GM19397 (cell line): ENCODE results near the gene LRRFIP2.
"Not testable (repeated sequence)": the region's sequence is repeated elsewhere in the genome, so short reads cannot be mapped to it uniquely, and the experiment has no call there.

Experiments
- ATAC-seq: cut with Tn5 transposase; IDR thresholded peaks from one replicate; pipeline ENCODE4 v1.9.1; 2021; ENCODE audit warnings: mild to moderate bottlenecking, moderate library complexity; ENCODE audit not compliant: unreplicated experiment

Gene LRRFIP2

GRCh38 chr3:37145611-37146010 lies 28.8 kb downstream of the LRRFIP2 start:
- no peak for ATAC-seq

DNA sequence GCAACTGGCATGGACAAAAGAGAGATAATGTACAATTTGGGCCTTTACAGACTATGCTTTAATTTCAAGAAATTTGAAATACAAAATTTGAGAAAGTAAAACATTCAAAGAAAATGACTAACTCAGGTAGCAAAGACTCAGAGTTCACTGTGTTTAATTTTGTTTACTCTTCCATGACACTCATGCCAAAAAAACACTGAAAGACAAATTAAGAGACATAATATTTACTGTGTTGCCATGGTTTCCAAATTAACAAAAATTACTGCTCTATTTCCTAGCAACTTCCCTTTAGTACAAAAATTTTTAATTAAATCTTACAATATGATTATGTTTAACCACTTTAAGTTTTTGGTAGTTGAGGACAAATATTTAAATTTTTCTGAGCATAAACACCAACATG lies 29.6 kb downstream of the LRRFIP2 start:
- no peak for ATAC-seq

DNA sequence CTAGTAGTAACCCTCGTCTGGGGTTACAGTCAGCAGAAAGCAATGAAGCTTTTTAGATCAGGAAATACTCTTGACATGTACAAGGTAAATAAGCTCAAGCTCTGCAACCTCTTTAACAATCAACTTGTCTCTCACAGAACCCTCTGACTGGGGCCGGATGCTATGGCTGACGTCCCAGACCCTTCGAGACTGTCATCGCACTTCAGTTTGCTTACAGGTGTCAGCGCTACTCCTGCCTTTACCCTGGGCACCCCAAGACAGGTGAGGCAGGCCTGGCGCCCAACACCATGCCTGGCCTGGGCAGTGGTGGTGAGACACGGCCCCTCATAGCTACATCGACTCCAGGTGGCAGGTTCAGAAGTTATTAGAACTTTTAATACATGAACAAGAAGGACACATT lies 30.6 kb downstream of the LRRFIP2 start:
- no peak for ATAC-seq

GRCh38 chr3:37141676-37142075 lies 32.7 kb downstream of the LRRFIP2 start:
- ATAC-seq: no peak

DNA sequence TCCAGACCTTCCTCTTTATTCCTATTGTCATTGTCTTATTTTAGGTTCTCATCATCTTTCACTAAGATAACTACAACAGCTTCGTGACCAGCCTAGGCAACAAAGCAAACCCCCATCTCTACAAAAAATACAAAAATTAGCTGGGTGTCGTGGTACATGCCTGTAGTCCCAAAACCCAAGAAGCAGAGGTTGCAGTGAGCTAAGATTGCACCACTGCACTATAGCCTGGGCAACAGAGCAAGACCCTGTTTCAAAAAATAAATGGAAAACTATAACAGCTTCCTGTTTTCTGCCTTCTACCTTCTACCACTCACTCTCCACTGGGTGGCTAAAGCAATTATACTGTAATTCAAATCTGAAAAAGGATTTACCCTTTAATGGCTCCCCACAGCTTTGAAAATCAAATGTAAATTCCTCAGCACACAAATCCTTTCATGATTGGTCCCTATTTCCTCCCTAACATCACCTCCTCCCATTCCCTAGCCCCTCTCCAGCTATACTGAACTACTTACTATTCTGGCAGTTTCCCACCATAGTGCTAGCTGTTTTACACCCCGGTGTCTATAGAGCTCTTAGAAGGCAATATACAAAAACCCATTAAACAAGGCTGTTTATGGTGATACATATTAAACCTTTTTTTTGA lies 33.4 kb downstream of the LRRFIP2 start:
- ATAC-seq: no peak

GRCh38 chr3:37139567-37140052 lies 34.8 kb downstream of the LRRFIP2 start:
- ATAC-seq: no peak

DNA sequence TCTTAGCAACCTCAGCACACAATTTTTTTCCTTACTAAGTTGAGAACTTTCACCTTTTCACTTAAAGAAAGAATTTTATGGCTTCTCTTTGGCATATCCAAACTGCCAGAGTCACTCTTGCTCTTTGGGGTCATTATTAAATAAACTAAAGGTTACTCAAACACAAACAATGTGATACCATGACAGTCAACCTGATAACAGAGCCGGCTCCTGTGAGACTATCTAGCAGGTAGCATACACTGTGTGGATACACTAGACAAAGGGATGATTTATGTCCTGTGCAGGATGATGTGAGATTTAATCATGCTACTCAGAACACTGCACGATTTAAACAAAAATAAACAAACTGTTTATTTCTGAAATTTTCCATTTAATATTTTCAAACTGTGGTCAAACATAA lies 35.6 kb downstream of the LRRFIP2 start:
- no peak for ATAC-seq

DNA sequence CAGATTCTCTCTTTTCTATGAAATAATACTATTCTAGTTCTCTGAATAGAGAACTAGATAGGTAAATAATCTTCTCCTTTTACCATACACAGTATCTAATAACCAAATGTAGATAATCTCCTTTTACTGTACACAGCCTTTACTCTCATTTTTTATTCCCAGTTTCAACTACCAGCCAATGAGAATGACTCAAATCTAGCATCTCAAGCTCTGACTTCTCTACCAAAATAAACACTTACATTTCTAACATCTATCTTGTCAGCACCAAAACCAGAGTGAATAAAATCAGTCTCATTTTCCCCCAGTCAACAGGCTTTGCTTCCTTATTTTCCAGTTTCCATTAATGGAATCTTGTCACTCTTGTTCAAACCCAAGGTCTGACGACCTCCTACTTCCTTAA lies 36.9 kb downstream of the LRRFIP2 start:
- no peak for ATAC-seq

DNA sequence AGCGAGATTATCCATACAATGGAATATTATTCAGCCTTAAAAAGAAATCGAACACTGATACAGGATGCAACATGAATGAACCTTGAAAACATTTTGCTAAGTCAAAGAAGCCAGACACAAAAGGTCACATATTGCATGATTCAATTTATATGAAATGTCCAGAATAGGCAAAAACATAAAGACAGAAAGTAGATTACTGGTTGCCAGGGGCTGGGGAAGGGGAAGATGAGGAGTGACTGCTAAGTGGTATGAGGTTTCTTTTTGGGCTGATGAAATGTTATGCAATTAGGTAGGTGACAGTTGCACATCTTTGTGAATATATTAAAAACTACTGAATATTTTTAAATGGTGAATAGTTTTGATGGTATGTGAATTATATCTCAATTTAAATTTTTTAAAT lies 38.3 kb downstream of the LRRFIP2 start:
- no peak for ATAC-seq

GRCh38 chr3:37135561-37135960 lies 38.8 kb downstream of the LRRFIP2 start:
- no peak for ATAC-seq

DNA sequence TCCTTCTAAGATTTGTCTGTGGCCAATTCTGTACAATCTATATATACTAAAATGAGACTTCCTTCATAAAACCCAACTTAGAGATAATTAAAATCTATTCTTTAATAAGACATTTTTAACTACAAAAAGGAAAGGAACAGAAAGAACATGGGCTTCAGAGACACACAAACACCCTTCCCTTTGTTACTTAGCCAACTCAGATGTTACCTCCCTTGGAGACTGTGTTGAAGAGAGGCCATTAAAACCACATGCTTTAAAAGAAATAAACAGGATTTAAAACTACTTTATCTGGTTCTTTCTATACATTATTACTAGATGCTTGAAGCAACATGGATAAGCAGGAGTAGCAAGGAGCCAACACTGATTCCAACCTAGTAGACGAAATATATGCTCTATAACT lies 42.0 kb downstream of the LRRFIP2 start:
- ATAC-seq: no peak

DNA sequence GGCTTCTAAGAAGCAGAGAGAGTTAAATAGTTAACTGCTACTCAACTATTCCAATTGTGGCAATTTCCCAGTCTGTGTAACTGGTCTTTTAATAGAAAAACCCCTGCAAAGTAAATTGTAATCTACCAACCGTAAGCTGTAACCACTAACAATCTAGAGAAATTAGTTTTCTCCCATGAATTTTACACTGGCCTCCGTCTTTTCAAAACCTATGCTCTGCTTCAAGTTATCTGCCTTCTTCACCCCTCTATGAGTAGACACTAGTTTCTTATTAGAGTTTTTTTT lies 42.6 kb downstream of the LRRFIP2 start:
- ATAC-seq: no peak

- ATAC-seq: no peak
These were observed 43.2 kb downstream of the LRRFIP2 start for GRCh38 chr3:37130984-37131859.

- ATAC-seq: no peak
These were observed 43.9 kb downstream of the LRRFIP2 start for GRCh38 chr3:37130448-37130847.

- no peak for ATAC-seq
These were observed 44.5 kb downstream of the LRRFIP2 start for GRCh38 chr3:37129871-37130270.

GRCh38 chr3:37127340-37127739 lies 47.0 kb downstream of the LRRFIP2 start:
- no peak for ATAC-seq

GRCh38 chr3:37126856-37127255 lies 47.5 kb downstream of the LRRFIP2 start:
- no peak for ATAC-seq

- no peak for ATAC-seq
These were observed 48.9 kb downstream of the LRRFIP2 start for GRCh38 chr3:37125195-37126073.

- no peak for ATAC-seq
These were observed 49.9 kb downstream of the LRRFIP2 start for GRCh38 chr3:37124435-37124834.

DNA sequence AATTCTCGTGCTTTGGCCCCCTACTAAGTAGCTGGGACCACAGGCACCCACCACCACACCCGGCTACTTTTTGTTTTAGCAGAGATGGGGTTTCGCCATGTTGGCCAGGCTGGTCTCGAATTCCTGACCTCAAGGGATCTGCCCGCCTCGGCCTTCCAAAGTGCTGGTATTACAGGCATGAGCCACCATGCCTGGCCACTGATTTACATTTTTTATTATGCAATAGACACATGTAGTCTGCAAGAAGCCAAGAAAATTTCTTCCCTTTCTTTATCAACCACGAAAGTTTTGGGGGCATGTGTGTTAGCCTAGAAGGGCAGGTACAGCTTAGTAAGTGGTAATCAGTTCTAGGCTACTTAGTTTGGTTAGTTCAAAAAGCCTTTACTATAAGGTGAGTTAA lies 51.1 kb downstream of the LRRFIP2 start:
- ATAC-seq: no peak

GRCh38 chr3:37122069-37122468 lies 52.3 kb downstream of the LRRFIP2 start:
- ATAC-seq: not testable (repeated sequence)

DNA sequence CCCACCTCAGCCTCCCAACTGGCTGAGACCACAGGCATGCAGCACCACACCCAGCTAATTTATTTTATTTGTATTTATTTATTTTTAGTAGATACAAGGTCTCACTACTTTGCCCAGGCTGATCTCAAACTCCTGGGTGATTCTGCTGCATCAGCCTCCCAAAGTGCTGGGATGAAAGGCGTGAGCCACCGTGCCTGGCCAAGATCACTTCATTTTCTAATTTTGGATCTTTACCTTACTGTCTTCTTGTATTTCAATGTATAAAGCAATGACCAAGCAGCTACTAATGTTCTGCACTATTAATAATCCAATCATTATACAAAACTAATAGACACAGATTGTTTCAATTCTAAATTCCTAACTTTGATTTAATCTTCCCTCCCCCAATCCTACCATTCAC lies 56.2 kb downstream of the LRRFIP2 start:
- ATAC-seq: no peak
